Measurements from ENCODE around the gene NAA80.

The NAA80 gene

DNA sequence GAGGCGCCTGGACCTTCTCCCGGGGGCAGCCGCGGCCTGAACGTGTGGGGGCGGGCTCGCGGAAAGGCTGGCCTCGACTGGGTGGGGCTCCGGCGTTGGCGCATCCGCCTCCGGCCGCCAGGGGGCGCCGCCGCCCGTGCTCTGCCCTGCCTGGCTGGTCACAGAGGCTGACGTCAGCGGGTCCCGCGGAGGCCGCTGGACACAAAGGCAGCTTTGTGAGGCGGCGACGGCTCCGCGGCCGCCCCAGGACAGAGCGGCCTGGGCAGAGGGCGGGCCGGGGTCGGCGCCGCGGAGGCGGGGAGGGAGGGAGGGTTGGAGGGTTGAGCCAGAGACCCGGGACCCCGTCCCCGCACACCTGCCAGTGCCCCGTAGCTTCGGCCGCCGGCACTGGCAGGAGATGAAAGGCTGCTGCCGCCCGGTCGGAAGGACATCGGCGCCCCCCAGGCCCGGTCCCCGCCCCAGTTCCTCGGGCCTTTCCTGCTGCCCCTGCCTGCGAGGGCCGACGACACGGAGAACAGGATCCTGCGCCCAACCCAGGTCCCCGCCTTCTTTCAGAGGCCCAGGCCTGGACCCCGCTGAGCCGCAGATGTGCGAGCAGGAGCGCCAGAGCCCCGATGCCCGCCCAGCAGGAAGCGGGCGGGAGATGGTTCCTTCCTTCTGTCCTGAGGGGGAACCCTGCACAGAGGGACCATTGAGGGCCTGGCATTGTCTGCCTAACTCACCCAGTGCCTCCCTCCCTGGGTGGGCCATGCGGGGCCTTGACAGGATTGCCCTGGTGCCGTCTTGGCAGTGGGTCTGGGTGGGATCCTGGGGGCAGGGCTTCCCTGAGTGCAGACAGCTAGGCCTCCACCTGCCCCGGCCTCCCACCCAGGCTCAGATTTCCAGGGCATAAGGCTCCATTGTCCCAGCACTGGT is 38.9 kb downstream of the NAA80 start:
- Histone ChIP-seq H3K4me1 (ENCODE audit: low read depth, poor library complexity, severe bottlenecking) (peaks cover 6% of the 10 kb centered on the region), H3K4me3 (IDR thresholded peaks at IDR 0.05; ENCODE audit: insufficient read depth, low read depth, low read length) (no peak overlapping the region), H2AFZ (ENCODE audit: low read depth) (peak overlapping the region; percentile 47)

GRCh38 chr3:50259432-50260026 is 39.7 kb downstream of the NAA80 start:
- Histone ChIP-seq H3K27me3 (ENCODE audit: insufficient read depth, low read depth) (no peaks in the 10 kb centered on the region), H3K36me3 (ENCODE audit: insufficient read depth) (no peaks in the 10 kb centered on the region), H3K4me3 (IDR thresholded peaks at IDR 0.05; ENCODE audit: insufficient read depth, low read depth, low read length) (no peak overlapping the region), H3K4me2 (no peak overlapping the region), H2AFZ (ENCODE audit: low read depth) (no peak overlapping the region), H4K20me1 (ENCODE audit: insufficient read depth) (no peaks in the 10 kb centered on the region), H3K27ac (no peak overlapping the region), H3K9ac (no peak overlapping the region), H3K79me2 (ENCODE audit: insufficient read depth, low read depth) (no peaks in the 10 kb centered on the region), H3K4me1 (ENCODE audit: low read depth, poor library complexity, severe bottlenecking) (peaks cover 6% of the 10 kb centered on the region)
- no peak for TF ChIP-seq CTCF (conservative IDR thresholded peaks at IDR 0.05; ENCODE audit: low read depth, low read length)

More for the DNA sequence above, 38.9 kb downstream of the NAA80 start:
- Histone ChIP-seq H3K27me3 (ENCODE audit: insufficient read depth, low read depth) (no peaks in the 10 kb centered on the region), H3K79me2 (ENCODE audit: insufficient read depth, low read depth) (no peaks in the 10 kb centered on the region), H4K20me1 (ENCODE audit: insufficient read depth) (no peaks in the 10 kb centered on the region), H3K4me2 (peak overlapping the region; percentile 73), H3K27ac (no peak overlapping the region), H3K9ac (peak overlapping the region; percentile 79), H3K36me3 (ENCODE audit: insufficient read depth) (no peaks in the 10 kb centered on the region)
- peak; percentile 72 for TF ChIP-seq CTCF (conservative IDR thresholded peaks at IDR 0.05; ENCODE audit: low read depth, low read length)

GRCh38 chr3:50258979-50259378 is 40.2 kb downstream of the NAA80 start:
- no peaks in the 10 kb centered on the region for H3K36me3 ChIP-seq (ENCODE audit: insufficient read depth)
- no peak overlapping the region for H3K9ac ChIP-seq
- H2AFZ ChIP-seq (ENCODE audit: low read depth), result no peak overlapping the region
- H3K4me3 ChIP-seq (IDR thresholded peaks at IDR 0.05; ENCODE audit: insufficient read depth, low read depth, low read length), result no peak overlapping the region
- no peak overlapping the region for H3K27ac ChIP-seq
- H3K27me3 ChIP-seq (ENCODE audit: insufficient read depth, low read depth), result no peaks in the 10 kb centered on the region
- no peaks in the 10 kb centered on the region for H3K79me2 ChIP-seq (ENCODE audit: insufficient read depth, low read depth)
- H3K4me2 ChIP-seq, result no peak overlapping the region
- peaks cover 6% of the 10 kb centered on the region for H3K4me1 ChIP-seq (ENCODE audit: low read depth, poor library complexity, severe bottlenecking)
- no peak for TF ChIP-seq CTCF (conservative IDR thresholded peaks at IDR 0.05; ENCODE audit: low read depth, low read length)
- no peaks in the 10 kb centered on the region for H4K20me1 ChIP-seq (ENCODE audit: insufficient read depth)

DNA sequence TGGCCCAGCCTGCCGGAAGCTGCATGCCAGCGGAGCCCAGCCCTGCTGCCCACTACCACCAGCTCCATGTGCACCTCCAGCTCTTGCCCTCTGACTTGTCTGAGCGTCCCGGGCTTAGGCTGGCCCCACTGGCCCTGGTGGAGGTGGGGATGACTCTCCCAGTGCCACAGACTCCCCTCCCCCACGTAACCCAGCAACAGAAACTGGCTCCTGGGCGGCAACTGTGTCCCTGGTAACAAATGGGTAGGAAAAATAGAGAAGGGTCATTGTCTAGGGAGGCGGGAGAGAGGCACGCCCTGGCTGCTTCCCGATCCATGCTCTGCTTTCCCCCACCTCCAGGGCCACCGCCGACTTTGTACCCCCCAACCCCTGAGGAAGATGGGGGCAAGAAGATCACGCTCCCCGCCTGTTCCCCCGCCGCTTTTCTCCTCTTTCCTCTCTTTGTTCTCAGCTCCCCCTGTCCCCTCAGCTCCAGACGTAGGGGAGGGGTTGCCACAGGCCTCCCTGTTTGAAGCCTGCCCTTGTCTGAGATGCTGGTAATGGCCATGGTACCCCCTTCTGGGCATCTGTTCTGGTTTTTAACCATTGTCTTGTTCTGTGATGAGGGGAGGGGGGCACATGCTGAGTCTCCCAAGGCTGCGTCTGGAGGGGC is 41.0 kb downstream of the NAA80 start:
- H2AFZ ChIP-seq (ENCODE audit: low read depth), result no peak overlapping the region
- no peak overlapping the region for H3K4me3 ChIP-seq (IDR thresholded peaks at IDR 0.05; ENCODE audit: insufficient read depth, low read depth, low read length)
- H3K27me3 ChIP-seq (ENCODE audit: insufficient read depth, low read depth), result no peaks in the 10 kb centered on the region
- no peaks in the 10 kb centered on the region for H4K20me1 ChIP-seq (ENCODE audit: insufficient read depth)
- H3K36me3 ChIP-seq (ENCODE audit: insufficient read depth), result no peaks in the 10 kb centered on the region
- no peak overlapping the region for H3K9ac ChIP-seq
- no peak overlapping the region for H3K27ac ChIP-seq
- no peaks in the 10 kb centered on the region for H3K79me2 ChIP-seq (ENCODE audit: insufficient read depth, low read depth)
- peaks cover 6% of the 10 kb centered on the region for H3K4me1 ChIP-seq (ENCODE audit: low read depth, poor library complexity, severe bottlenecking)
- no peak overlapping the region for H3K4me2 ChIP-seq
- no peak for TF ChIP-seq CTCF (conservative IDR thresholded peaks at IDR 0.05; ENCODE audit: low read depth, low read length)

Measured in KMS-11 (cell line).